Stimulated activated CD4-positive, alpha-beta T cell treated with anti-CD3 and anti-CD28 coated beads, Interleukin-4, amount 100 ng/mL, for 24 hours (primary cell): ENCODE measurements around the gene SPATA25.
A peak's percentile ranks its signal among the peaks of the same experiment; 100 is the strongest.
"Not testable (repeated sequence)": the region's sequence is repeated elsewhere in the genome, so short reads cannot be mapped to it uniquely, and the experiment has no call there.

Experiments used
- DNase-seq: peaks from one replicate; pipeline ENCODE4 v3.0.0-alpha.2; 2020

SPATA25 gene

GRCh38 chr20:45913116-45913515, 25.7 kb upstream of the SPATA25 start:
- DNase-seq: no peak

- DNase-seq: no peak
Measured at GRCh38 chr20:45912344-45912682, 24.9 kb upstream of the SPATA25 start.

DNA sequence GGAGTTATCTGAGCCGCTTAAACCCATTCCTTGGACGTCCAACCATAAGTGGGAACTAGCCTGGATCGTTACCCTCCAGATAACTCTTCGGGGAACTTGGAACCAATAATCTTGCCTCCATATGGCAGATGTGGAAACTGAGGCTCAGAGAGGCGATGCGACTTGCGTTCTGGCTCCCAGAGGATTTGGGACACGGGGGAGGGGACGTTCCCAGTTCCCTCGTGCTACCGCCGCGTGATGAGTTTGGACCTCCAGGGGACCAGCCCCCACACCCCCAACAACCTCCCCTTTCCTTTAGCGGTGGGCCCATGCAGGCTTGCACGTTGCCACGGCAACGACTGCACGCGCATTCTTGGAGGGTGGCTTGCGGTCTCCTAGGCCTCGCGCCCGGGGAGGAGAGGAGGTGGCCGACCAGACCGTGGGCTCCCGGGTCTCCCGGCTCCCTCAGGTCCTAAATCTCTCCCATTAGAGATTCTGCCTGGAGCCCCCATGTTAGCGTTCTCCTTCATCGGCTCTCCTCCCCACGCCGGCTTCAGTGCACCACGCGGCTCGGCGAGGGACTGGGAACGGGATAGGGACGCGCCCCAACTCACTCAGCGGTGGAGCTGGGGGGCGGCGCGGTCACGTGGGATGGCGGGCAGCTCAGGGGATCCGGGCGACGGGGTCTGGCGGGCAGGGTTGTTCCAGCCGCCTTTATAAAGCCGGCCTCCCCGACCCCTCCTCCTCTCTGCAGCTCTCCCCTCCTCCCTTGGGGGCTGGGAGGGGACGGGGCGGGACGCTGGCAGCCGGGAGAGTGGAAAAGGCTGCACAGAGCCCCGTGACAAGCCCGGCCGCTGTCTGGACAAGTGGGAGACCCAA, 24.3 kb upstream of the SPATA25 start, which contains the start of gene PLTP:
TSS of gene PLTP (minus strand) at position 670 of the 858 bp plus-strand sequence. CDS start 703 bp downstream, outside the sequence.
- peak; percentile 24 for DNase-seq

DNA sequence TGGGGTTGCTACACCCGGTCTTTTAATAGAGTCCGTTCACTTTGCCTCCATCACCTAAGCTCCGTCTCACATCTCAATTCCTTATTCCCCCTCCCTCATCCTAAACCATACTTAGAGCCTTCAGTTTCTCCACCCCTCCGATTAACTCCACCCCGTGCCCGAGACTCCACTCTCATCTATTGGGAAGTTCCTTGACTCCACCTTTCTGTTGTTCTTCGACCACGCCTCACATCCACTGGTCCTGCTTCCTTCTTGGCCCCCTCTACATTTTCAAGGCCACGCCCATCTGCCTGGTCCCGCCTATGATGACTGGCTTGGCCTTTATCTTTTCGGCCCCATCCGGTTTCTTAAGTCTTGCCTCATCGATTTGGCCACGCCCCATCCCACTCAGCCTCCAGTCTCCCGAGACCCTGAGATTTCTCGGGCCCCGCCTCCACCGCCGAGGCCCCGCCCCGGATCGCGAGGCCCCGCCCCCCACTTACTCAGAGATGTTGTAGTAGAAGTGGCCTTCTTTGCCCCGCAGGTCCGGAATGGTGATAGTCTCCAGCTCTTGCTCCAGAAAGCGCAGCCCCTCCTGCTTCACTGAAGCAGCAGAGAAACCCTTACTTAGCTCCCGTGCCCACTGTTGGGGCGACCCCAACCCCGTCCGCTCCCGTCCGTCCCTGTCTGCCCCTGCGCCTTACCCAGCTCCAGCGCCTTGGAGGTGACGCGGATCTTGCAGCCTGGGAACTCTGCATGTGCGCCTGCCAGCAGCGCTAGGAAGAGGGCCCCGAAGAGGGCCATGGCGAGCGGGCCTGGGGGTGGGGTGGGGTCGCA, 23.5 kb upstream of the SPATA25 start:
- peak; percentile 93 for DNase-seq

DNA sequence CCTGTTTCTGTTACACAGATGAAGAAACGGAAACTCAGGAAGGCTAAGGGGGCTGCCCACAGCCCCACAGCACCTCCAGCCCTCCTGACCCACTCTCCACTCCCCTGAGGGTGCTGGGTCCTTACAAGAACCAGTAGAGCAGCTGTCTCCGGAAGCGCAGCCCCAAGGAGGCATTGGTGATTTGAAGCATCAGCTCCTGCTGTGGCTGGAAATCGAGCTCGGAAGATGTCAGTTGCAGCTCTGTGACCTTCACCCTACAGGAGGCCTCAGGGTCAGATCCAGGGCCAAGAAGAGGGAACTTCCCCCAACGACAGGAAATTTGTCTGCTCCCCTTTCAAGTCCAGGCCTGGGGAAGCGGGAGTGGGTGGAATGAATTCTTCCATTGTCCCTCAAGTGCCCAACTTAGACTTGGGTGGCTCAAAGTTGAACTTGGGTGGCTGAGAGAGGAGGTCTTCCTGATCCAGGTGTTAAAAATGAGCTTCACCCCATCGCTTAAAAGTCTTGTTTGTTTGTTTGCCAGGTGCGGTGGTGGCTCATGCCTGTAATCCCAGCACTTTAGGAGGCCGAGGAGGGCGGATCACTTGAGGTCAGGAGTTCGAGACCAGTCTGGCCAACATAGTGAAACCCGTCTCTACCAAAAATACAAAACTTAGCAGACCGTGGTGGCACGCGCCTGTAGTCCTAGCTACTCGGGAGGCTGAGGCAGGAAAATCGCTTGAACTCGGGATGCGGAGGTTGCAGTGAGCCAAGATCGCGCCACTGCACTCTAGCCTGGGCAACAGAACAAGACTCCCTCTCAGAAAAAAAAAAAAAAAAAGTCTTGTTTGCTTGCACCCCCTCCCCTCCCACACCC, 22.6 kb upstream of the SPATA25 start:
- no peak for DNase-seq

GRCh38 chr20:45909336-45909808, 21.9 kb upstream of the SPATA25 start:
- no peak for DNase-seq

- no peak for DNase-seq
Measured at GRCh38 chr20:45908084-45908483, 20.7 kb upstream of the SPATA25 start.

- no peak for DNase-seq
Measured at GRCh38 chr20:45907219-45907948, 20.0 kb upstream of the SPATA25 start.

GRCh38 chr20:45905505-45906079, 18.2 kb upstream of the SPATA25 start:
- no peak for DNase-seq

GRCh38 chr20:45904583-45905504, 17.4 kb upstream of the SPATA25 start:
- no peak for DNase-seq

DNA sequence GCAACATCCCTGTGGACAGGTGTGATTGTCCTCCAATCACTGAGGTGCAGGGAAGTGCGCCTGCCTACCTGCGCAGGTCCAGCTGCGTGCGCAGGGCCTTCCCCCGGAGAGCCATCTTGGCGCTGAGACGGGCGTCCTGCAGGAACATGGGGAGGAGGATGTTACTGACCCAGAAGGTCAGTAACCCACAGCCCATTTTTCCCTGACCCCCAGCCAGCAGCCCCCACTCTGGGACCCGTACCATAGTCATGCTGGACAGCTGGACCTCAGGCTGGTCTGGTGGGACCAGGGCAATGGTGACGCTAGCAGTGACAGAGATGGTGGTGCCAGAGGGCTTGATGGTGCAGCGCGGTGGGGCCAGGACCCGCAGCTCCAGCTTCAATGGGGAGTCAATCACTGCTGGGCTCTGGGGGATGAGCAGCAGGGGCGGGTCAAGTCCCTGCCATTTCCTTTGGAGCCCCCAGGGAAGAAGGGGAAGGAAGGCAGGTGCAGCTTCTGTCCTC, 14.8 kb upstream of the SPATA25 start:
- DNase-seq: no peak

- not testable (repeated sequence) for DNase-seq
Measured at GRCh38 chr20:45901332-45901731, 13.9 kb upstream of the SPATA25 start.

GRCh38 chr20:45899046-45899835, 11.8 kb upstream of the SPATA25 start:
- DNase-seq: no peak

- no peak for DNase-seq
Measured at GRCh38 chr20:45898285-45898684, 10.9 kb upstream of the SPATA25 start.

- no peak for DNase-seq
Measured at GRCh38 chr20:45897692-45898091, 10.3 kb upstream of the SPATA25 start.

DNA sequence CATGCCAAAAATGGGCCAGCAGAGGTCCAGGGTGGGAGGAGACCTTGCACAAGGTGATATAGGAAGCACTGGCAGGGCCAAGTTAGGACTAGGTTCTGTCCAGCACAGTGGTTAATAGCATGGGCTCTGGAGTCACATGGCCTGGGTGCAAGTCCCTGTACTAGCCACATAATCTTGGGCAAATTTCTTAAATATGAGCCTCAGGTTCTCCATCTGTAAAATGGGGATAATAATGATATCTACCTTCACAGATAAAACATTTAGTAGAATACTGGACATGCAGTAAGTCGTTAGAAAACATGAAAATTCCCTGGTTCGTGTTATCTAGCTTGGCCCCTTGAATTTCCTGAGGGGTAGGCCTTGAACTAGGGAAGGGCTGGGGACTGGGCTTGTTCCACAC, 9.9 kb upstream of the SPATA25 start:
- no peak for DNase-seq

DNA sequence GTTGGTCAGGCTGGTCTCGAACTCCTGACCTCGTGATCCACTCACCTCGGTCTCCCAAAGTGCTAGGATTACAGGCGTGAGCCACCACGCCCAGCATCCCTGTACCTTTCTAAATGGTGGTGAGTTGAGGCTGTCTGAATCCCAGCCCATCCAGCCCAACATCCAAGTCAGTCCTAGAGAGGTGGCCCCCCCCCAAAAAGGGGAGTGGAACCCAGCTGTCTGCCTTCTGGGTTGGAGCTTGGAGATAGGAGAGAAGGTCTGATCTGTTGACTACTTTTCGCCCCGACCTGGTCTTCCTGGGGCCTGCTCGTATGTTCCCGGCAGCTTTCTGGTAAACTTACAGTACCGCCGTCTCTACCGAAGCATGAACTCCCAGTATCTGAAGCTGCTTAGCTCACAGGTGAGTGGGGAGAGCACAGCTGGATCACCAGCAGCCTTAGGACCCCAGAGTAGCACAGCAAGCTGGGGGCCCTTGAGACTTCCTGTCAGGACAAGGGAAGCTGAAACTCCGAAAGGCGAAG, 9.3 kb upstream of the SPATA25 start:
- DNase-seq: no peak

DNA sequence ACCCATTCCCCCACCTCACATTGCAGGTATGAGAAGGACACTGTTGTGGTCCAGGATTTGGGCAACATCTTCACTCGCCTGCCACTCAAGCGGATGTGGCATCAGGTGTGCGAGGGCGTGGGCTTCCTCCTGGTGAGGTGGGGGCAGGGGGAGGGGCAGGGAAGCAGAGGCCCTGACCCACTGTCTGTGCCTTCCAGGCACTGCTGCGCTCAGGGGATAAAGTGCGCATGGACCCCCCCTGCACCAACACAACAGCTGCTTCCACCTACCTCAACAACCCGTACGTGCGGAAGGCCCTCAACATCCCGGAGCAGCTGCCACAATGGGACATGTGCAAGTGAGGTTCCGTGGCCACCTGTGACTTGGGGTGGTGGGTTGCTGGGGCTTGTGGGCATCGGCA, 7.4 kb upstream of the SPATA25 start:
- no peak for DNase-seq

GRCh38 chr20:45893831-45894230, 6.4 kb upstream of the SPATA25 start:
- no peak for DNase-seq
